NCI-H748 treated with DMSO at 0.1 percent for 48 hours (cell line): Measurements from ENCODE around the gene TMBIM1.
A peak's percentile ranks its signal among the peaks of the same experiment; 100 is the strongest.

Experiments
- DNase-seq: peaks from one replicate; lab custom pipeline; 2025; lab: John Stamatoyannopoulos, UW

Gene TMBIM1

DNA sequence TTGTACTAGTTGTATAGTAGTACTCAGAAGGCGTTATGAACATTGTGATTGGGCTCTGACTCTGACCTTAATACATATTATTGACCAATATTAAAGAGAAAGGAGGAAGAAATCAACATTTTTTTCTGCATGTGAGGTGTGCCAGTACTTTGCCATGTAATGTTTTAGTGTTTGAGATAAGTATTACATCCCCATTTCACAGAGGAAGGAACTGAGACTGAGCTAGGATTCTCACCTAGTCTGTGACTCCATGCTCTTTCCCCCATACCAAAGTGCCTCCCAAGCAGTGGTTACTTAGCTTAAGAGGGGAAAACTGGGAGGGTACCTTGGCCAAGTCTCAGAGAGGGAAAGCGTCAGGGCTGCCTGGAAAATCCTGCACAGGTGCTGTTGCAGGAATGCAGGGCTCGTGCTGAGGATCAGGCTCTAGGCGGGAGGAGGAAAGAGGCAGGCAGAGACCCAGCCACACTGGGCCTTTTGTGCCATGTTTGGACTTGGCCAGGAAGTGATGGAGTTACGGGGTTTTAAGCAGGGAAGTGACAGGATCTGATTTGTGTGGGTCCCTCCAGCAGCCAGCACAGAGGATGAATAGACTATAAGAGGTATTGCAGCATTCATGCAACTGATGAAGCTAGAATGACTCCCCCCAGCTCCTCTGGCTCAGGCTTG lies 20.3 kb downstream of the TMBIM1 start:
- no peak for DNase-seq

DNA sequence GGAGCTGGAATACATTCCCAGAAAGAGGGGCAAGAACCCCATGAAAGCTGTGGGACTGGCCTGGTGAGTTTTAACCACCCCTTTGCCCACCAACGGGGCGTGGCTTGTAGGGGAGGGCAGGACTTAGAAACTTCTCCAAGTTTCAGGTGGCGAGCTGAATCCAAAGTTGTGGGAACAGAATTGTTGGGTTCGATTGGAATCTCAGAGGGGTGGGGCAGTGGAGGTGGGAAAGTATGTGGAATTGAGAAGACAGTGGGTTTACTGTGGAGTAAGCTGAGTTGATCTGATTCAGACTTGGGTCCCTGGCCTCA lies 20.9 kb downstream of the TMBIM1 start:
- no peak for DNase-seq

- no peak for DNase-seq
These were observed 21.4 kb downstream of the TMBIM1 start for GRCh38 chr2:218270721-218271486.

GRCh38 chr2:218269900-218270720 lies 22.2 kb downstream of the TMBIM1 start, which contains the start of the genes AAMP and PNKD:
Gene AAMP (minus strand): TSS chr2:218270137. CDS start chr2:218270086, 51 bp downstream.
Gene PNKD (plus strand): TSS chr2:218270519. CDS start chr2:218270536, 17 bp downstream.
- DNase-seq = peak; percentile 98

DNA sequence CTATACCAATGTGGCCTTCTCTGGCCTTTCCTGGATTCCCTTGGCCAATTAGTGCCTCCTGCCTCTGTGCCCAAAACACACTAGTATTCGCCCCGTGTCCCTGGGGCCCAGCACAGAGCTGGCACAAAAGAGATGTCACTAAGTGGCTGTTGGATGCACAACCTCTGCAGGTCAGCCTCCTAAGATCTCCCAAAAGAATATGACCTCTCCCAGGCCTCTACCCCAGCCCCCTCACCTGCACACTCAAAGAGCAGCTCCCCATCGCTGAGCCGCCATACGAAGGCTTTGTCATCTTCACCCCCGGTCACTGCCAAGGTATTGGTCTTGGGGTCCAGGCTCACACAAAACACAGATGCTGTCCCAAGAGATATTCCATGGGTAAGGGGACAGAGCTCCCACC lies 25.0 kb downstream of the TMBIM1 start:
- DNase-seq = no peak

- no peak for DNase-seq
These were observed 25.9 kb downstream of the TMBIM1 start for GRCh38 chr2:218266316-218266979.

- DNase-seq = no peak
These were observed 26.7 kb downstream of the TMBIM1 start for GRCh38 chr2:218265626-218266025.

DNA sequence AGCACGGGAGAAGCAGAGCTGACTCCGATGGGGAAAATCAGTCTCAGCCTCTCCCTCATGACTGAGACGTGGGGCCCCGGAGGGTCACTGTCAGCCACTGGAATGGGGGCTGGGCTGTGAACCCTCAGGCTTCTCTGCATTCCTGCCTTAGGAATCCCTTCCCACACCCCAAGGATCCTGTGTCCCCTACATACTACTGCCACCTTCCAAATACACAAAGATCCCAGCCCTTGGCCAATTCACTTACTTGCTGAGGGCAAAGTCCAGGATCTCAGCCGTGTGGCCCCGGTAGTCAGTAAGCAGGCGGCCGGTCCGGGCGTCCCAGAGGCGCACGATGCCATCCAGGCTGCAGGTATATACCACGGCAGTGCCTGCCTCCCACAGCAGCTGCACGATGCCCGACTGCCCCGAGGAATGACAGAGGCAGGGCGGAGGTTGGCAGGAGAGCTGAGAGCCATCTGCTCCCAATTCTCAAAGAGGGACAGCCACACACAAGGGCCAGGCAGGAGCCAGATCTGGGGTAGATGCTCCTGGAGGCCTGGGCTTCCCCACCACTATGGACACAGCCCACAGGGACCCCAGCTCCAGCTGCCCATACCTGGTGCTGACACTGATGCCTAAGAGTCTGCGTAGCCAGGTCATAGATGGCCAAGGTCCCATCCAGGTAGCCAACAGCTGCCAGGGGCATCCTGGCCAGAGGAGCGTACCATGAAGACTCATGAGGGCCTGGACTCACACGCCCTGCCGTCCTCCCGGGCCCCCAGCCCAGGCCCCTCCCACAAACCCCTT lies 27.3 kb downstream of the TMBIM1 start:
- DNase-seq = no peak

DNA sequence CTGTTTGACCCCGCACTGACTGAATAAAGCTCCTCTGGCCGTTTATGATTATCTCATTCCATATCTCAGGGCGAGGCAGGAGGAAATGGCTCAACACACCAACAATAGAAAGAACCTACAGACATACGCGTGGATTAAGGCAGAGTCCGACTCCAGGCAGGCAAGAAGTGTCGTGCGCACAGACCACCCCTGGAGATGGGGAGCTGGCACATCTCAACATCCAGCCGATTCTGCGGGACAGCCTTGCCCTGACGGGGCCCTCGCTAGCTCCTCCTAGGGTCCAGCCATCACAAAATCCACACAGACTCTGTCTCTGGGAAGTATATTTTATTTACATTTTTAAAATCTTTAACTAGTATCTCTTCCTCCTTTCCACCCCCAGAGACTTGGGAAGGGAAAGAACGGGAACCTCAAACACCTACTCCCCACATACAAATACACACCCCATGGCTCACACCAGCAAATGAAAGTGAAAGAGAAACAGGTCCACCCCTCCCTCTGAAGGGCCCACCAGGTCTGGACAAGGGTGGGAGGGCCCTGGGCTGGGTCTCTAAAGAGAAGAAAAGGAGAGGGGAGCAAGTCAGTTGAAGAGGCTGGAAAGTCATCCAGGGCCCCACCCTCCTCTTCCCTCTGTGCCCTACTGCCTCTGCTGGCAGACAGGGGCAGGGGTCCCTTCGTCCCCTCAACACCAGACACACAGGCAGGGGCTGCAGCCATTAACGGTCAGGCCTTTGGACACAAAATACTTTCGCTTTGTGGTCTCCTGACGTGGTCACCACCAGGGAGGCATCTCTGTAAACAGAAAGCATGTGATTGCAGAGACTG lies 28.3 kb downstream of the TMBIM1 start:
- no peak for DNase-seq

DNA sequence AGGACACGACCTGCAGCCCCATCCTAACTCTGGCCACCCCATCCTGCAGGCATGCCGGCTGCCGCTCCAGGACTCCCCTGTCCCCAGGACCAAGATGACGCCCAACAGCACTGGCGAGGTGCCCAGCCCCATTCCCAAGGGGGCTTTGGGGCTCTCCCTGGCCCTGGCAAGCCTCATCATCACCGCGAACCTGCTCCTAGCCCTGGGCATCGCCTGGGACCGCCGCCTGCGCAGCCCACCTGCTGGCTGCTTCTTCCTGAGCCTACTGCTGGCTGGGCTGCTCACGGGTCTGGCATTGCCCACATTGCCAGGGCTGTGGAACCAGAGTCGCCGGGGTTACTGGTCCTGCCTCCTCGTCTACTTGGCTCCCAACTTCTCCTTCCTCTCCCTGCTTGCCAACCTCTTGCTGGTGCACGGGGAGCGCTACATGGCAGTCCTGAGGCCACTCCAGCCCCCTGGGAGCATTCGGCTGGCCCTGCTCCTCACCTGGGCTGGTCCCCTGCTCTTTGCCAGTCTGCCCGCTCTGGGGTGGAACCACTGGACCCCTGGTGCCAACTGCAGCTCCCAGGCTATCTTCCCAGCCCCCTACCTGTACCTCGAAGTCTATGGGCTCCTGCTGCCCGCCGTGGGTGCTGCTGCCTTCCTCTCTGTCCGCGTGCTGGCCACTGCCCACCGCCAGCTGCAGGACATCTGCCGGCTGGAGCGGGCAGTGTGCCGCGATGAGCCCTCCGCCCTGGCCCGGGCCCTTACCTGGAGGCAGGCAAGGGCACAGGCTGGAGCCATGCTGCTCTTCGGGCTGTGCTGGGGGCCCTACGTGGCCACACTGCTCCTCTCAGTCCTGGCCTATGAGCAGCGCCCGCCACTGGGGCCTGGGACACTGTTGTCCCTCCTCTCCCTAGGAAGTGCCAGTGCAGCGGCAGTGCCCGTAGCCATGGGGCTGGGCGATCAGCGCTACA lies 29.4 kb downstream of the TMBIM1 start:
- DNase-seq = no peak

DNA sequence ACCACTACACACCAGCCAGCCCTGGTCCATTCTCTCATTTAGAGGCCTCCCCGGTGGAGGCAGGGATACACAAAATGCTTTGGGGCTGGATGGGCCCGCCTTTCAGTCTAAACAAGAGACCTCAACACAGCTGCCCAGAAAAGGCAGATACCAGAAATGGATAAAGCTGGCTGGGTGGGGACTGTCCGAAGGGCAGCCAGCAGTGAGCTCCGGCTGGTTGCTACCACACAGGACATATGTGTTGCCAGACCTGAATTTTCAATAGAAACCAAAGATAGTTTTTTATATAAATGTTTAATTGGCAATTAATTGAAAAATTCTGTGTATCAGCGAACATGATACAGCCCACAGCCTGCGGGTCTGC lies 30.1 kb downstream of the TMBIM1 start:
- DNase-seq = no peak

GRCh38 chr2:218261423-218262236 lies 30.7 kb downstream of the TMBIM1 start:
- no peak for DNase-seq

DNA sequence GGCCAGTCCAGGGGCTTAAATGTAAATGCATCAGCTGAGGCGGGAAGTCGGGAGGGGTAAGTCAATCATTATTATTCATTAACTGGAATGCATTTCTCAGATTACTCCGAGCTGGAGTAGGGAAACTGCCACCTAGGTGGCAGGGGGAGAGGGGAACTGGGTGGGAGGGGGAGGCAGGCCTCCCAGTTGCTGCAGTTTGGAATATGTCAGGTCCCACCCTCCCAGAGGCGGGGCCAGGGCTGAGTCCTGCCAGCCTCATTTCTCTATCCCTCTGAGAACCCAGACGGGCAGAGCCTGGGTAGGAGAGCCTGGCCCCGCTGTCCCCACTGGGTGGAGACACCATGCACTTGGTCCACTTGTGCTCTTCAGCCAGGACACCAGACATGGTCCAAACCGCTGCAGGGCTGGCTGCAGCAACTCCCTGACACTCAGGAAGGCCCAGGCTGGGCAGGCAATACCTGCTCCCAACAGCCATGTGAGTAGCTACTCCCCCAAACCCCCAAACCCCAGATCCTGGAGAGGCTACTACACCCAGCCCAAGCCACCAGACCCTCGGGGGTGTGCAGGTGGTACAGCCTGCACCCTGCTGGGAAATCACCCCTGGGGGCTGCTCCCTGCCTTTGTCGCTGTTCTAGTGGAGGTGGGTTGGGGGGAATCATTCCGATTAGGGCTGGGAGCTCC lies 31.4 kb downstream of the TMBIM1 start, which contains the start of gene GPBAR1:
GPBAR1 (plus strand) TSS at position 274 of the 681 bp plus-strand sequence. CDS start 1,710 bp downstream, outside the sequence.
- no peak for DNase-seq

- DNase-seq = no peak
These were observed 32.1 kb downstream of the TMBIM1 start for GRCh38 chr2:218260166-218260565.

DNA sequence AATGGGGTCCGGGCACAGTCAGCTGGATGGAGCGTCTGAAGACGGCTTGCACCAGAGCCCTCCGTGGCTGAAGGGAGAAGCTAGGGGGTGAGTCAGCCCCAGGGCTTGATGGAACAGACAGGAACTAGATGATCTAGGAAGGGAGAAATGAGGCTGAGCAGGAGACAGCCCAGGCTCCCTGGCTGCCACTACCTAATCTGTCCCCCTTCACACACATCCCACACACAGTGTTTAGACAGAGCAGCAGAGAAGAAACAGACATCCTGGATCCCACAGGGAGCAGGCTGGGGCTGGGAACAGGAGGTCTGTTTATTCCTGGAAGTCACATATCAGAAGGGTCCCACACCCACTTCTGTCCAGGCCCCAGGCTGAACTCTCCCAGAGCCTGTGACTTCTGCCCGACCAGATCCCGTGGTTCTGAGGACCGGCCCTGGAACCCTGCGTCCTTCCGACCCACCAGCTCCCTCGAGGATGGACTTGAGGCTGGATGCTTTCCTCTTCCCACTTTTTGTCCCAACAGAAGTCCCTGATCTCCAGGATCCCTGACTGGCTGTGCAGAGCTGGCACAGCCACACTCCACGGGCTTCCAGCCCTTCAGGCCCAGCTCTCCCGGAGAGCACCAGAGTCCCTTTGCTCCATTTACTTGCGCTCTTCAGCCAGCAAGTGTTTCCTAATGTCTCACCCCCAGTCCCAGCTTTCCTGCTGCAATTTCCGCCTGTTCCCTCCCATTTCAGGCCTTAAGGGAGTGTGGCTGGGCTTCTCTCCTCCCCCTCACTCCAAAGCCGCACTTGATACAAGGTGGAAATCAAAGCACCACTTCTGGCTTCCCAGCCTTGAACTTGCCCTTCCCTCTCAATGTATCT lies 33.0 kb downstream of the TMBIM1 start:
- no peak for DNase-seq

- no peak for DNase-seq
These were observed 34.8 kb downstream of the TMBIM1 start for GRCh38 chr2:218257390-218257981.
